Duodenal mucosa (tissue), 2 donors: ENCODE results near the gene F3.

Experiments used
- H3K27ac ChIP-seq: one replicate; pipeline ENCODE4 v1.7.0; 2013; ENCODE audit warnings: low read depth, low read length
- H3K27me3 ChIP-seq, 2 donors: one replicate each; pipeline ENCODE4 v1.7.0; 2013; ENCODE audit warnings: low read length in 2 of 2, control low read depth in 1 of 2; ENCODE audit not compliant: insufficient read depth in 2 of 2, control insufficient read depth in 1 of 2
- H3K36me3 ChIP-seq, 2 donors: one replicate each; pipeline ENCODE4 v1.7.0; 2013; ENCODE audit warnings: low read length in 2 of 2, control low read depth in 1 of 2; ENCODE audit not compliant: insufficient read depth in 2 of 2, control insufficient read depth in 1 of 2
- H3K4me1 ChIP-seq, 2 donors: one replicate each; pipeline ENCODE4 v1.7.0; 2013; ENCODE audit warnings: low read length in 2 of 2, control low read depth in 1 of 2; ENCODE audit not compliant: insufficient read depth in 2 of 2, control insufficient read depth in 1 of 2
- H3K4me3 ChIP-seq, 2 donors: one replicate each; pipeline ENCODE4 v1.7.0; 2013; ENCODE audit warnings: low read length in 2 of 2, low read depth in 1 of 2
- H3K9ac ChIP-seq, 2 donors: one replicate each; pipeline ENCODE4 v1.7.0; 2013; ENCODE audit warnings: low read length in 2 of 2, low read depth in 1 of 2
- H3K9me3 ChIP-seq, 2 donors: one replicate each; pipeline ENCODE4 v1.7.0; 2013; ENCODE audit warnings: low read length in 2 of 2, control low read depth in 1 of 2; ENCODE audit not compliant: control insufficient read depth in 1 of 2

Gene F3

DNA sequence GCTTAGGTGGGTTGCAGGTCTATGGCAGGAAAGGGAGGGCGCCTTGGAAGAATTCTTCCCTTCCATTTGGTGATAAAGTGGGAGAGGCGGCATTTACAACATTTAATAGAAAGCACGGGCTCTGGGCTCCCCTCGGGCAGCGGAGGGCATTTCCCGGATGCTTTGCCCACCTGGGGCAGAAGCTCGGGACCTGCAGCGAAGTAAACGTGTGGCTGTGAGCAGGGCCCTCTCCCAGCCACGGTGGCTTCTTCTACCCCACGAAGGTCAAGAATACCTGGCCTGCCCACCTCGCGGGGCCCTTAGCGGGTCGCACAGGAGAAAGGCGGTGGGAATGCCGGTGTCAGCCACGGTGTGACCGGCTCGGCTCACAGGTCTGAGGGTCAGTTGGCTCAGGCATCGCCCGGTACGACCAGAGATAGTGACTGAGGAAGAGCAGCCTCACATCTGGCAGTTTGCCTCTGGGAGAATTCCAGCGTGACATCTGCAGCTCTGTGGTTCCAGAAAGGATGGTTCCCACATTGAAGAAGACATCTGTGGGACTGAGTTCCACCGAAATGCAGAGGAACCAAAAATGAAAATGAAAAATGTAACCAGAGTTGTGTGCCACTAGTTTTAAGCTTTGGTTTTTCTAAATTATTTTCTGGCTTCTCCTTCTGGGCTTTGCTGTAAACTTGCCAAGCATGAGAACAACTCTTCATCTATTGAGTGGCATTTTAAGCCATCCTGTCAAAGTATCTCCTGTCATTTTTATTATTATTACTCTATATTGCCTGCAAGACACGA, 720 bp upstream of the F3 start:
- H3K9me3 ChIP-seq = no peaks in the 10 kb centered on the region
- peak overlapping the region; percentile 64 for H3K27ac ChIP-seq
- H3K36me3 ChIP-seq = peaks cover 0 to 1% of the 10 kb centered on the region in 2 donors
- H3K4me1 ChIP-seq = peaks cover 21 to 30% of the 10 kb centered on the region in 2 donors
- H3K27me3 ChIP-seq = no peaks in the 10 kb centered on the region
- H3K4me3 ChIP-seq = peak overlapping the region; percentile 74 to 84
- peak overlapping the region; percentile 81 to 88 for H3K9ac ChIP-seq

- Histone ChIP-seq H3K9ac (peak overlapping the region; percentile 69 to 80), H3K36me3 (peaks cover 6% of the 10 kb centered on the region in 2 donors), H3K27ac (peak overlapping the region; percentile 79), H3K4me3 (peak overlapping the region; percentile 75 to 81), H3K4me1 (peaks cover 22 to 37% of the 10 kb centered on the region in 2 donors), H3K27me3 (no peaks in the 10 kb centered on the region), H3K9me3 (no peaks in the 10 kb centered on the region)
Measured at GRCh38 chr1:94540440-94541245, 916 bp downstream of the F3 start.

- H3K9me3 ChIP-seq = no peaks in the 10 kb centered on the region
- peaks cover 10 to 15% of the 10 kb centered on the region in 2 donors for H3K36me3 ChIP-seq
- H3K9ac ChIP-seq = peak overlapping the region in 1 of 2 donors; percentile 80
- peaks cover 22 to 44% of the 10 kb centered on the region in 2 donors for H3K4me1 ChIP-seq
- H3K4me3 ChIP-seq = peak overlapping the region; percentile 75 to 81
- peak overlapping the region; percentile 6 for H3K27ac ChIP-seq
- no peaks in the 10 kb centered on the region for H3K27me3 ChIP-seq
Measured at GRCh38 chr1:94539496-94539895, 2.1 kb downstream of the F3 start.

- Histone ChIP-seq H3K4me1 (peaks cover 22 to 44% of the 10 kb centered on the region in 2 donors), H3K9ac (peak overlapping the region in 1 of 2 donors; percentile 80), H3K27me3 (no peaks in the 10 kb centered on the region), H3K36me3 (peaks cover 14 to 19% of the 10 kb centered on the region in 2 donors), H3K4me3 (peak overlapping the region in 1 of 2 donors; percentile 75), H3K27ac (peak overlapping the region; percentile 13), H3K9me3 (no peaks in the 10 kb centered on the region)
Measured at GRCh38 chr1:94538243-94538827, 3.2 kb downstream of the F3 start.

DNA sequence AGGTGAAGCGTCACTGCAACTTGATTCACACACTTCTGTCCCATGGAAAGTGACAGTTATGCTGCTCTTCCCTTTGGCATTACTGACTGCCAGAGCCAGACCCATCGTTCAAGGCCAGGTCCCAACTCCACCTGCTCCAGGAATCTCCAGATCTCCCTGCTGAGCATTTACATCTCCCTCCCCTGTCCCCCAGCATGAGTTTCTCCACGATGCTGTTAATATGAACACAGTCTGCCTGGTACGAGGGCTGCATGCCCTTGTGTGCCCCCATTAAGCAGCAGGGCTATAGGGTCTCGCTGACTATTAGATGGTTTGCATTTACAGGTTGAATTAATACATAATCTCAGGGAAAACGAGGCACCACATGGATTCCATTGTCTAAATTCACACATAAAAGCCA, 4.3 kb downstream of the F3 start:
- Histone ChIP-seq H3K27ac (no peak overlapping the region), H3K4me3 (peak overlapping the region; percentile 3 to 24), H3K9ac (peak overlapping the region in 1 of 2 donors; percentile 44), H3K36me3 (peaks cover 14 to 28% of the 10 kb centered on the region in 2 donors), H3K4me1 (peaks cover 18 to 34% of the 10 kb centered on the region in 2 donors), H3K27me3 (no peaks in the 10 kb centered on the region), H3K9me3 (no peaks in the 10 kb centered on the region)

DNA sequence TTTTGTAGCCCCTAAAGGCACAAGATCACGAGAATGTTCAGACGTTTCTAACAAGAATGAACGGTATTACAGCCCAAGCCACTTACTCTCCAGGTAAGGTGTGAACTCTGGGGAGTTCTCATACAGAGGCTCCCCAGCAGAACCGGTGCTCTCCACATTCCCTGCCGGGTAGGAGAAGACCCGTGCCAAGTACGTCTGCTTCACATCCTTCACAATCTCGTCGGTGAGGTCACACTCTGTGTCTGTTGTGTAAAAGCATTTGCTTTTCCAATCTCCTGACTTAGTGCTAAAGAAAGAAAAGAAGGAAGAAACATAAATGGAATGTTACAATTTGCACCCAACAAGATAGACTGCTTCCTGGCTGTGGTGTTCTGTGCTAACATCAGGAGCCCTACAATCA, 5.7 kb downstream of the F3 start:
- Histone ChIP-seq H3K36me3 (peaks cover 20 to 40% of the 10 kb centered on the region in 2 donors), H3K4me3 (no peak overlapping the region), H3K9ac (no peak overlapping the region), H3K4me1 (peaks cover 15 to 33% of the 10 kb centered on the region in 2 donors), H3K27ac (peak overlapping the region; percentile 22), H3K27me3 (no peaks in the 10 kb centered on the region), H3K9me3 (no peaks in the 10 kb centered on the region)

DNA sequence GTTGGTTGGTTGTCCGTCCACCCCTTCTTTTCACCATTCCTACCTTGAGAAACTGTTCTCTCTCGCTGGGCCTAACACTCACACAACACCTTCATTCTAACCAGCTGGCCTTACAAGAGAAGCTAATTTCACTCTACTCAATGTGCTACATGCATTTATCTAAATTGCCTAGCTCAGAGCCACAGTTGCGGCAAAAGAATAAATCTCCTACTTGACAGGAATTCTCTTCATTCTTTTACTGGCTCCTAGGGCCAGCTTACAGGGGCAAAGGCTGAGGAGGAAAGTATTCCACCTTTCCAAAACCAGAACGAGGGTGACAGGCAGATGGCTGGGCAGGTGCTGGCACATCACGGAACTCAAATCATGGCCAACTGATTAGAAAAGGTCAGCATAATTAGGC, 6.5 kb downstream of the F3 start:
- Histone ChIP-seq H3K36me3 (peaks cover 20 to 48% of the 10 kb centered on the region in 2 donors), H3K27me3 (no peaks in the 10 kb centered on the region), H3K9ac (no peak overlapping the region), H3K27ac (no peak overlapping the region), H3K4me3 (no peak overlapping the region), H3K4me1 (peaks cover 15 to 33% of the 10 kb centered on the region in 2 donors), H3K9me3 (no peaks in the 10 kb centered on the region)

GRCh38 chr1:94532077-94532476, 9.5 kb downstream of the F3 start:
- no peak overlapping the region for H3K9ac ChIP-seq
- no peak overlapping the region for H3K4me3 ChIP-seq
- H3K27ac ChIP-seq = no peak overlapping the region
- H3K4me1 ChIP-seq = peaks cover 0 to 22% of the 10 kb centered on the region in 2 donors
- no peaks in the 10 kb centered on the region for H3K27me3 ChIP-seq
- no peaks in the 10 kb centered on the region for H3K9me3 ChIP-seq
- peaks cover 17 to 52% of the 10 kb centered on the region in 2 donors for H3K36me3 ChIP-seq

DNA sequence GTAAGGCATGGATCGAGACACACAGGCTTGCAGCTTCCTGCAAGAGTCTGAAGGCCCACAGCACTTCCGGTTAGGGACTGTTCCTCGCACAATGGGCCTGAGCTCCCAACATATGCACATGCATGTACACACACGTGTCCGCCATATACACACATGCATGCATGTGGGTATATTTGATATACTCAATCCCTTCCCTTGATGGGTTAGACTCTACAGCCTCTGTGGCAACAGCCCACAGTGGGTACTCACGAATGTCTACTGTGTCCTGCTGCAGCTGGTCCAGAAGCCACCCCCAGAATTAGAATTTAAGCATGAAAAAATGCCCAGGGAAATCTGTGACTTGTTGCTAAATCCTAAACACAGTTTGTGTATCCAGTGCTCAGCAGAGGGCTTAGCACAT, 9.9 kb downstream of the F3 start:
- Histone ChIP-seq H3K36me3 (peaks cover 13 to 52% of the 10 kb centered on the region in 2 donors), H3K27ac (no peak overlapping the region), H3K9me3 (no peaks in the 10 kb centered on the region), H3K9ac (no peak overlapping the region), H3K27me3 (no peaks in the 10 kb centered on the region), H3K4me3 (no peak overlapping the region), H3K4me1 (peaks cover 0 to 18% of the 10 kb centered on the region in 2 donors)
